H9 (cell line): Measurements from ENCODE around the gene COL5A3. TPM values are rescaled to one million over a fixed set of nuclear protein-coding genes. Genes with fewer than 3 reads are reported as not detected.

Experiments used
- DNase-seq: peaks from one replicate; pipeline ENCODE4 v3.0.0-alpha.2; 2017
- H2AFZ ChIP-seq: one replicate; pipeline ENCODE4 v1.6.1; 2013; ENCODE audit warnings: mild to moderate bottlenecking, low read length, control low read depth, moderate library complexity
- H2AK5ac ChIP-seq: 2 replicates; pipeline ENCODE4 v1.6.1; 2013; ENCODE audit warnings: low read length, control low read depth, mixed read lengths; ENCODE audit not compliant: insufficient read length
- H2BK120ac ChIP-seq: one replicate; pipeline ENCODE4 v1.6.1; 2013; ENCODE audit warnings: low read depth, mild to moderate bottlenecking, low read length, control low read depth, inconsistent platforms; ENCODE audit not compliant: poor library complexity, severe bottlenecking
- H2BK12ac ChIP-seq: 2 replicates; pipeline ENCODE4 v1.6.1; 2013; ENCODE audit warnings: low read length, control low read depth, mixed read lengths, low read depth; ENCODE audit not compliant: insufficient read length
- H2BK15ac ChIP-seq: 2 replicates; pipeline ENCODE4 v1.6.1; 2013; ENCODE audit warnings: low read depth, low read length, control low read depth
- H2BK20ac ChIP-seq: one replicate; pipeline ENCODE4 v1.6.1; 2013; ENCODE audit warnings: low read depth, mild to moderate bottlenecking, low read length, control low read depth, inconsistent platforms; ENCODE audit not compliant: poor library complexity, severe bottlenecking
- H2BK5ac ChIP-seq: 2 replicates; pipeline ENCODE4 v1.6.1; 2013; ENCODE audit warnings: low read length, control low read depth, mixed read lengths; ENCODE audit not compliant: insufficient read length
- H3K14ac ChIP-seq: 2 replicates; pipeline ENCODE4 v1.6.1; 2013; ENCODE audit warnings: low read length, control low read depth; ENCODE audit not compliant: insufficient read depth
- H3K18ac ChIP-seq: 2 replicates; pipeline ENCODE4 v1.6.1; 2013; ENCODE audit warnings: low read depth, mild to moderate bottlenecking, mixed read lengths, low read length, control low read depth; ENCODE audit not compliant: insufficient read length
- H3K23ac ChIP-seq: 2 replicates; pipeline ENCODE4 v1.6.1; 2013; ENCODE audit warnings: low read length, control low read depth, mixed read lengths, low read depth; ENCODE audit not compliant: insufficient read length
- H3K23me2 ChIP-seq: 2 replicates; pipeline ENCODE4 v1.6.1; 2013; ENCODE audit warnings: low read depth, mild to moderate bottlenecking, mixed read lengths, low read length, control low read depth; ENCODE audit not compliant: insufficient read length, poor library complexity, severe bottlenecking
- H3K27ac ChIP-seq: 2 replicates; pipeline ENCODE4 v1.5.1; 2013; ENCODE audit warnings: low read length, control low read depth, mixed read lengths, low read depth; ENCODE audit not compliant: insufficient read length
- H3K27me3 ChIP-seq: 2 replicates; pipeline ENCODE4 v1.6.1; 2013; ENCODE audit warnings: low read length, control low read depth, inconsistent platforms; ENCODE audit not compliant: insufficient read depth
- H3K4ac ChIP-seq: 2 replicates; pipeline ENCODE4 v1.6.1; 2013; ENCODE audit warnings: low read depth, mild to moderate bottlenecking, control low read depth, inconsistent platforms, low read length, moderate library complexity
- H3K4me1 ChIP-seq: 2 replicates; pipeline ENCODE4 v1.6.1; 2013; ENCODE audit warnings: low read length, control low read depth, inconsistent platforms; ENCODE audit not compliant: insufficient read depth
- H3K4me2 ChIP-seq: 2 replicates; pipeline ENCODE4 v1.6.1; 2013; ENCODE audit warnings: low read length, control low read depth, mixed read lengths; ENCODE audit not compliant: insufficient read length, insufficient read depth
- H3K56ac ChIP-seq: 2 replicates; pipeline ENCODE4 v1.6.1; 2013; ENCODE audit warnings: low read depth, mild to moderate bottlenecking, mixed read lengths, low read length, control low read depth; ENCODE audit not compliant: insufficient read length
- H3K79me1 ChIP-seq: 2 replicates; pipeline ENCODE4 v1.6.1; 2013; ENCODE audit warnings: low read depth, mild to moderate bottlenecking, moderate library complexity, low read length, control low read depth, inconsistent platforms; ENCODE audit not compliant: insufficient read depth, poor library complexity, severe bottlenecking
- H3K79me2 ChIP-seq: 2 replicates; pipeline ENCODE4 v1.6.1; 2013; ENCODE audit warnings: low read length, control low read depth, inconsistent platforms; ENCODE audit not compliant: insufficient read depth
- H3K9ac ChIP-seq: 2 replicates; pipeline ENCODE4 v1.6.1; 2013; ENCODE audit warnings: low read length, control low read depth, mixed read lengths; ENCODE audit not compliant: insufficient read length; ENCODE audit errors: extremely low read depth
- H3K9me3 ChIP-seq: one replicate; pipeline ENCODE4 v1.6.1; 2013; ENCODE audit warnings: low read depth, low read length, inconsistent platforms; ENCODE audit not compliant: control insufficient read depth
- H3T11ph ChIP-seq: one replicate; pipeline ENCODE4 v1.6.1; 2013; ENCODE audit warnings: mild to moderate bottlenecking, low read length, control low read depth, inconsistent platforms
- H4K20me1 ChIP-seq: one replicate; pipeline ENCODE4 v1.6.1; 2013; ENCODE audit not compliant: control insufficient read depth, insufficient read length, insufficient read depth
- H4K5ac ChIP-seq: 2 replicates; pipeline ENCODE4 v1.6.1; 2013; ENCODE audit warnings: low read depth, mild to moderate bottlenecking, mixed read lengths, low read length, control low read depth; ENCODE audit not compliant: insufficient read length
- H4K8ac ChIP-seq: replicated peaks from 2 replicates; pipeline ENCODE4 v1.6.1; 2013; ENCODE audit warnings: low read length, control low read depth, mixed read lengths, low read depth; ENCODE audit not compliant: insufficient read length
- H4K91ac ChIP-seq: 2 replicates; pipeline ENCODE4 v1.6.1; 2013; ENCODE audit warnings: low read depth, mild to moderate bottlenecking, moderate library complexity, mixed read lengths, low read length, control low read depth; ENCODE audit not compliant: insufficient read length
- H3K27ac Mint-ChIP-seq, 3 experiments: 2 replicates in 2 of 3; 3 replicates in 1 of 3; pipeline ENCODE4 v1.8.0; 2020 to 2021; ENCODE audit warnings: mixed read lengths in 3 of 3, mild to moderate bottlenecking in 1 of 3, moderate library complexity in 1 of 3
- H3K27me3 Mint-ChIP-seq: 2 replicates; pipeline ENCODE4 v1.8.0; 2021; ENCODE audit warnings: low read depth, mild to moderate bottlenecking, moderate library complexity, mixed read lengths
- H3K36me3 Mint-ChIP-seq, 3 experiments: 2 replicates in 2 of 3; 3 replicates in 1 of 3; pipeline ENCODE4 v1.8.0; 2020 to 2021; ENCODE audit warnings: low read depth in 3 of 3, mixed read lengths in 3 of 3; ENCODE audit not compliant: insufficient read depth in 1 of 3
- H3K4me1 Mint-ChIP-seq, 2 experiments: 2 replicates each; pipeline ENCODE4 v1.8.0; 2020; ENCODE audit warnings: mixed read lengths in 2 of 2
- H3K4me3 Mint-ChIP-seq, 2 experiments: 2 replicates in 1 of 2; 3 replicates in 1 of 2; pipeline ENCODE4 v1.8.0; 2020 to 2021; ENCODE audit warnings: mild to moderate bottlenecking in 2 of 2, mixed read lengths in 2 of 2, moderate library complexity in 1 of 2
- H3K9me3 Mint-ChIP-seq, 2 experiments: 2 replicates in 1 of 2; 3 replicates in 1 of 2; pipeline ENCODE4 v1.8.0; 2020; ENCODE audit warnings: mild to moderate bottlenecking in 2 of 2, mixed read lengths in 2 of 2, moderate library complexity in 1 of 2
- CTCF ChIP-seq: fragments of 200-600 bp; sonication (generic); conservative IDR thresholded peaks from 3 replicates; pipeline ENCODE4 v1.8.0; 2021; ENCODE audit warnings: antibody characterized with exemption, mild to moderate bottlenecking
- WGBS: extraction: QIAGEN DNeasy Blood & Tissue Kit; methylation state at CpG from one replicate; pipeline ENCODE4 v1.1.7; 2013; ENCODE audit warnings: missing lambda C conversion rate, low lambda C conversion rate, mixed read lengths; ENCODE audit not compliant: insufficient read length; ENCODE audit errors: extremely low coverage; 5-methylcytosine and 5-hydroxymethylcytosine counted together
- total RNA-seq: library from RNA; stranded (reverse); gene quantifications from 2 replicates; pipeline ENCODE4 v1.2.1, GENCODE V29; 2021

Gene COL5A3
- total RNA-seq, 1 experiment from 2014 or later = 0.72 TPM

DNA sequence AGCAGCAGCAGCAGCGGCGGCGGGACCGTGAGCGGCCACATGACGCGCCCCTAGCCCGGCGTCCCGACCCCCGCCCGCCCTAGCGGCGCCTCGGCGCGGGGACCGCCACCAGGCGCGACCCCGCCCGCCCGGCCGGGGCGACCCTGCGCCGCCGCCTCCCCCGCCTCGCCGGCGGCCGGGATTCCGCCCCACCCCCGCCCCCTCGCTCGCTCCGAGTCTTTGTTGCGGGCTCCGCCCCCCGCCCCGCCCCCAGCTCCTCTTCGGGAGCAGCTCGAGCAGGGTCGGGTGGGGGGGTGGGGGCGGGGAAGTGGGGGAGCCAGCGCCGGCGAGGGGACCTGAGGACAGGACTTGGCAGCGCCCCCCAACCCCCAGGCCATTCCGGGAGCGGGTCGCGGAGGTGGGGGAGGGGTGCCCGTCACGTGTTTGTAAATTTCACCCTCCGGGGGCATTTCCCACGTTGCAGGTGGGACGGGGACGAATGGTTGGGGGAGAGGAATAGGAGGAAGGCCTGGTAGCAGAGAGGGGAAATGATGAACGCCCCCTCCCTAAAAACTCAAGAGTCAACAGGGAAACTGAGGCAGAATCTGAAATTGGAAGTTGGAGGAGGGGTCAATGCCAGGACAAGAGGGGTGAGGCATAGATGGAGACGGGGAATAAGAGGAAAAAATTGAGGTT is 73.8 kb downstream of the COL5A3 start, which contains the start of gene OLFM2:
Gene OLFM2, minus strand, starts transcription at position 190 of the 675 bp plus-strand sequence. Its CDS starts 149 bp downstream, at position 41.
- Mint-ChIP-seq H3K27ac (peak within 1 kb of the TSS; percentile 93 to 98 (median 96)), H3K27me3 (peaks cover 21% of the 10 kb centered on the region), H3K9me3 (peaks cover 0 to 3% of the 10 kb centered on the region in 2 experiments; a peak in 1 of 5 replicates), H3K36me3 (peaks cover 0 to 3% (median 0%) of the 10 kb centered on the region in 3 experiments; a peak in 4 of 7 replicates), H3K4me1 (peaks cover 23 to 36% of the 10 kb centered on the region in 2 experiments), H3K4me3 (peak within 1 kb of the TSS; percentile 88 to 99)
- Histone ChIP-seq H3K23me2 (peaks cover 10% of the 10 kb centered on the region), H3K79me2 (no peaks in the 10 kb centered on the region), H3K4ac (no peak within 1 kb of the TSS), H3K27me3 (no peaks in the 10 kb centered on the region), H2BK15ac (no peak within 1 kb of the TSS), H3K14ac (peak within 1 kb of the TSS; percentile 67), H3K23ac (no peak within 1 kb of the TSS), H2BK12ac (no peak within 1 kb of the TSS), H2BK20ac (no peak within 1 kb of the TSS), H3T11ph (no peak within 1 kb of the TSS), H2BK120ac (no peak within 1 kb of the TSS), H3K9me3 (no peaks in the 10 kb centered on the region), H2AFZ (no peak within 1 kb of the TSS), H4K20me1 (no peaks in the 10 kb centered on the region), H3K4me1 (peaks cover 6% of the 10 kb centered on the region; the same call in 1 of the 2 replicates), H4K5ac (no peak within 1 kb of the TSS), H3K79me1 (peaks cover 5% of the 10 kb centered on the region), H2AK5ac (no peak within 1 kb of the TSS), H3K4me2 (peak within 1 kb of the TSS; percentile 95), H3K27ac (no peak within 1 kb of the TSS), H3K18ac (peak within 1 kb of the TSS; percentile 46), H3K56ac (peak within 1 kb of the TSS; percentile 19), H4K8ac (no peak within 1 kb of the TSS), H2BK5ac (no peak within 1 kb of the TSS), H3K9ac (peak within 1 kb of the TSS; percentile 79), H4K91ac (no peak within 1 kb of the TSS)
- no peak for TF ChIP-seq CTCF
- WGBS = no CpG with 5 or more reads among the region's 62 CpGs
- peak; percentile 89 for DNase-seq
